ENCODE data around the gene TMEM44.

TMEM44 gene

DNA sequence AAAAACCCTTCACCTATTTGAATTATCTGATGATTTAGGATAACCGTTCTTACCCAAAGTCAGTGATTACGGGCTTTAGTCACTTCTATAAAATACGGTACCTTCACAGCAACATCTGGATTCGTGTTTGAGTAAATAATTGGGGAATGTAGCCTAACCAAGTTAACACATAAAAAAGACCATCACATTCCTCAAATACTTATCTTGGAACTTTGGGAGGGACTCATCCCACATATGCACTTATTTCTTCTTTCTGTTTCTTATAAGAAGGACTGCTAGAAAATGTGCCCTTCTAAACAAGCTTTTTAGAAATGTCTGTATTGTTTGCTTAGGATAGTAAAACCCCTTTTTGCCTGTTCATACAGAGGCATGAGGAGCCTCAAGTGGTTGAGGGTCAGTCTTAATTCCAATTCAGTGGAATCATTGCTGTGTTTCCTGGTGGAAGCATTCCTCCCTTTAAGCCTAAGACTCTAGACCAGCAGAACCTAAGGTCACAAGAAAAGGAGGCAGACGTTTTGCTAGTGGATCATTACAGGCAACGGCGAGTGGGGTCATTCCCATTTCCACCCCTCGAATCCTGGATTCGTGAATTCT is 67.5 kb downstream of the TMEM44 start:
- H3K4me1 ChIP-seq (ENCODE audit: insufficient read depth, low read length, poor library complexity, severe bottlenecking) = no peaks in the 10 kb centered on the region
- H3K9me2 ChIP-seq (replicated peaks; ENCODE audit: low read depth, low read length) = no peaks in the 10 kb centered on the region
- no peak overlapping the region for H2AFZ ChIP-seq (ENCODE audit: low read length)
- H3K27me3 ChIP-seq (ENCODE audit: insufficient read depth, low read length, poor library complexity, severe bottlenecking) = no peaks in the 10 kb centered on the region
- no peak overlapping the region for H3K4me3 ChIP-seq (ENCODE audit: low read length, poor library complexity, severe bottlenecking)
- no peak overlapping the region for H3K4me2 ChIP-seq (ENCODE audit: low read depth, low read length, poor library complexity, severe bottlenecking)
- H3K79me2 ChIP-seq (ENCODE audit: insufficient read depth, low read length) = no peaks in the 10 kb centered on the region
- H3F3A ChIP-seq (ENCODE audit: low read depth) = no peaks in the 10 kb centered on the region
- TF ChIP-seq, protein P1, sequence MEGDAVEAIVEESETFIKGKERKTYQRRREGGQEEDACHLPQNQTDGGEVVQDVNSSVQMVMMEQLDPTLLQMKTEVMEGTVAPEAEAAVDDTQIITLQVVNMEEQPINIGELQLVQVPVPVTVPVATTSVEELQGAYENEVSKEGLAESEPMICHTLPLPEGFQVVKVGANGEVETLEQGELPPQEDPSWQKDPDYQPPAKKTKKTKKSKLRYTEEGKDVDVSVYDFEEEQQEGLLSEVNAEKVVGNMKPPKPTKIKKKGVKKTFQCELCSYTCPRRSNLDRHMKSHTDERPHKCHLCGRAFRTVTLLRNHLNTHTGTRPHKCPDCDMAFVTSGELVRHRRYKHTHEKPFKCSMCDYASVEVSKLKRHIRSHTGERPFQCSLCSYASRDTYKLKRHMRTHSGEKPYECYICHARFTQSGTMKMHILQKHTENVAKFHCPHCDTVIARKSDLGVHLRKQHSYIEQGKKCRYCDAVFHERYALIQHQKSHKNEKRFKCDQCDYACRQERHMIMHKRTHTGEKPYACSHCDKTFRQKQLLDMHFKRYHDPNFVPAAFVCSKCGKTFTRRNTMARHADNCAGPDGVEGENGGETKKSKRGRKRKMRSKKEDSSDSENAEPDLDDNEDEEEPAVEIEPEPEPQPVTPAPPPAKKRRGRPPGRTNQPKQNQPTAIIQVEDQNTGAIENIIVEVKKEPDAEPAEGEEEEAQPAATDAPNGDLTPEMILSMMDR (conservative IDR thresholded peaks at IDR 0.05; ENCODE audit: low read length) = no peak
- no peak for TF ChIP-seq EZH2phosphoT487 (IDR thresholded peaks at IDR 0.05; ENCODE audit: borderline replicate concordance)
- no peaks in the 10 kb centered on the region for H3K36me3 ChIP-seq (ENCODE audit: insufficient read depth, low read length)
- no peaks in the 10 kb centered on the region for H4K20me1 ChIP-seq (ENCODE audit: insufficient read depth, low read length, poor library complexity, severe bottlenecking)
- no peak overlapping the region for H3K9ac ChIP-seq (ENCODE audit: low read depth, low read length, poor library complexity, severe bottlenecking)
- no peaks in the 10 kb centered on the region for H3K9me3 ChIP-seq (ENCODE audit: insufficient read depth, low read depth, low read length)

DNA sequence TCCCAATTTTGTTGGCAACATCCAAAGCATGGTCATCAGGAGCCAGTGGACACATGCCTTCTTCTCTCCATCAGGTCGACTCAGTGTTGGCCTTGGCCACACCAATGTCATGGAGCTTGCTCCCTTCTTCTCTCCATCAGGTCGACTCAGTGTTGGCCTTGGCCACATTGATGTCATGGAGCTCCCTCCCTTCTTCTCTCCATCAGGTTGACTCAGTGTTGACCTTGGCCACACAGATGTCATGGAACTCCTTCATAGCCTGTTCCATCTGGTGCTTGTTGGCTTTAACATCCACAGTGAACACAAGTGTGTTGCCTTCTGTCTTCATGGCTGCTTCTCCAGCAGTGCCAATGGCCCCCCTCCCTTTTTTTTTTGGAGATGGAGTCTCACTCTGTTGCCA is 70.2 kb downstream of the TMEM44 start:
- H3K4me1 ChIP-seq (ENCODE audit: insufficient read depth, low read length, poor library complexity, severe bottlenecking) = no peaks in the 10 kb centered on the region
- no peaks in the 10 kb centered on the region for H3K27me3 ChIP-seq (ENCODE audit: insufficient read depth, low read length, poor library complexity, severe bottlenecking)
- no peaks in the 10 kb centered on the region for H3K9me3 ChIP-seq (ENCODE audit: insufficient read depth, low read depth, low read length)
- H3K9me2 ChIP-seq (replicated peaks; ENCODE audit: low read depth, low read length) = no peaks in the 10 kb centered on the region
- no peak overlapping the region for H3K4me2 ChIP-seq (ENCODE audit: low read depth, low read length, poor library complexity, severe bottlenecking)
- no peak overlapping the region for H3K9ac ChIP-seq (ENCODE audit: low read depth, low read length, poor library complexity, severe bottlenecking)
- H3K36me3 ChIP-seq (ENCODE audit: insufficient read depth, low read length) = no peaks in the 10 kb centered on the region
- TF ChIP-seq EZH2phosphoT487 (IDR thresholded peaks at IDR 0.05; ENCODE audit: borderline replicate concordance) = no peak
- TF ChIP-seq, protein P1 (conservative IDR thresholded peaks at IDR 0.05; ENCODE audit: low read length) = no peak
- H3F3A ChIP-seq (ENCODE audit: low read depth) = no peaks in the 10 kb centered on the region
- no peak overlapping the region for H2AFZ ChIP-seq (ENCODE audit: low read length)
- H3K4me3 ChIP-seq (ENCODE audit: low read length, poor library complexity, severe bottlenecking) = no peak overlapping the region
- H4K20me1 ChIP-seq (ENCODE audit: insufficient read depth, low read length, poor library complexity, severe bottlenecking) = no peaks in the 10 kb centered on the region
- no peaks in the 10 kb centered on the region for H3K79me2 ChIP-seq (ENCODE audit: insufficient read depth, low read length)

DNA sequence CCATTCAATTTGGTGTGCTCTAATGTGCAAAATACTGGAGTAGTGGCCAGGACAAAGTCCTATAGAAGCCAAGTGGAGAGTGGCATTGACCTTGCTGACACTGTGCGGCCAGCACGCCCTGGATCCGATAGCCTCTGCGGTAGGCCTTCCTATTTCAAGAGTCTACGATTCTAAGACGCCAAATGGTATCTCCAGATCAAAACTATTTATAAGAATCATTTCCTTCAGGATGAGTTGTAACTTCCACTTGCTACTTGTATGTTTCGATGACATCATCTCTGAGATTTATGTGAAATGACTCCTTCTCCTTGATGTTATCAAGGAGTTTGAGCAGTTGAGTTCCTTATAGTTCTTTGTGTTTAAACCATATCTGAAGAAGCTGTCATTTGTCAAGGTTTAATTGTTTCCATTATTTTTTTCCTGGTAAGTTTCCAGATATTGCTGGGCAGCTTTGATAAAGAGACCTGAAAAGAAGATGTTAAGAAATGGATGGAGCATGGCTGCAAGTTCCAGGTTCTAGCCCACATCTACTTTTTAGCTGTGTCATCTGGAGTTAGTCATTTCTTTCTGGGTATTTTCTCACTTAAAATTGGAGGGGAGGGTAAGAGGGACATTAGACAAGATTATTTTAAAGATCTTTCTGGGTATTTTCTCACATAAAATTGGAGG is 71.8 kb downstream of the TMEM44 start:
- H3K4me3 ChIP-seq (ENCODE audit: low read length, poor library complexity, severe bottlenecking) = no peak overlapping the region
- no peaks in the 10 kb centered on the region for H3K9me3 ChIP-seq (ENCODE audit: insufficient read depth, low read depth, low read length)
- H3F3A ChIP-seq (ENCODE audit: low read depth) = no peaks in the 10 kb centered on the region
- no peaks in the 10 kb centered on the region for H3K27me3 ChIP-seq (ENCODE audit: insufficient read depth, low read length, poor library complexity, severe bottlenecking)
- TF ChIP-seq, protein P1 (conservative IDR thresholded peaks at IDR 0.05; ENCODE audit: low read length) = no peak
- TF ChIP-seq EZH2phosphoT487 (IDR thresholded peaks at IDR 0.05; ENCODE audit: borderline replicate concordance) = no peak
- no peaks in the 10 kb centered on the region for H3K36me3 ChIP-seq (ENCODE audit: insufficient read depth, low read length)
- H2AFZ ChIP-seq (ENCODE audit: low read length) = no peak overlapping the region
- no peak overlapping the region for H3K4me2 ChIP-seq (ENCODE audit: low read depth, low read length, poor library complexity, severe bottlenecking)
- H3K79me2 ChIP-seq (ENCODE audit: insufficient read depth, low read length) = no peaks in the 10 kb centered on the region
- no peaks in the 10 kb centered on the region for H3K4me1 ChIP-seq (ENCODE audit: insufficient read depth, low read length, poor library complexity, severe bottlenecking)
- no peaks in the 10 kb centered on the region for H3K9me2 ChIP-seq (replicated peaks; ENCODE audit: low read depth, low read length)
- no peak overlapping the region for H3K9ac ChIP-seq (ENCODE audit: low read depth, low read length, poor library complexity, severe bottlenecking)
- H4K20me1 ChIP-seq (ENCODE audit: insufficient read depth, low read length, poor library complexity, severe bottlenecking) = no peaks in the 10 kb centered on the region

All from Loucy (cell line).